ENCODE measurements around the gene MXD1.

Gene MXD1

GRCh38 chr2:69952336-69953115, 37.6 kb downstream of the MXD1 start:
- DNase-seq (ENCODE audit: low read depth, low spot score): no peak

- DNase-seq (ENCODE audit: low read depth, low spot score): no peak
Observed at GRCh38 chr2:69954084-69954483, 39.2 kb downstream of the MXD1 start.

GRCh38 chr2:69955029-69955428, 40.1 kb downstream of the MXD1 start:
- DNase-seq (ENCODE audit: low read depth, low spot score): no peak

GRCh38 chr2:69956475-69956979, 41.6 kb downstream of the MXD1 start:
- DNase-seq (ENCODE audit: low read depth, low spot score): no peak

- no peak for DNase-seq (ENCODE audit: low read depth, low spot score)
Observed at GRCh38 chr2:69957965-69958364, 43.1 kb downstream of the MXD1 start.

GRCh38 chr2:69958480-69958879, 43.6 kb downstream of the MXD1 start:
- no peak for DNase-seq (ENCODE audit: low read depth, low spot score)

- DNase-seq (ENCODE audit: low read depth, low spot score): no peak
Observed at GRCh38 chr2:69959425-69959824, 44.5 kb downstream of the MXD1 start.

GRCh38 chr2:69960821-69961220, 45.9 kb downstream of the MXD1 start:
- no peak for DNase-seq (ENCODE audit: low read depth, low spot score)

GRCh38 chr2:69961496-69961895, 46.6 kb downstream of the MXD1 start, which contains the start of gene ASPRV1:
Gene ASPRV1 (minus strand): TSS chr2:69961631. CDS start chr2:69961436, 195 bp downstream.
- no peak for DNase-seq (ENCODE audit: low read depth, low spot score)

- no peak for DNase-seq (ENCODE audit: low read depth, low spot score)
Observed at GRCh38 chr2:69962986-69963730, 48.2 kb downstream of the MXD1 start.

- DNase-seq (ENCODE audit: low read depth, low spot score): no peak
Observed at GRCh38 chr2:69964353-69964841, 49.5 kb downstream of the MXD1 start.

GRCh38 chr2:69965756-69966445, 51.0 kb downstream of the MXD1 start:
- no peak for DNase-seq (ENCODE audit: low read depth, low spot score)

GRCh38 chr2:69966496-69966895, 51.6 kb downstream of the MXD1 start:
- DNase-seq (ENCODE audit: low read depth, low spot score): no peak

GRCh38 chr2:69968609-69969008, 53.7 kb downstream of the MXD1 start:
- DNase-seq (ENCODE audit: low read depth, low spot score): no peak

GRCh38 chr2:69969126-69969983, 54.4 kb downstream of the MXD1 start:
- no peak for DNase-seq (ENCODE audit: low read depth, low spot score)

- DNase-seq (ENCODE audit: low read depth, low spot score): no peak
Observed at GRCh38 chr2:69969991-69970390, 55.1 kb downstream of the MXD1 start.

GRCh38 chr2:69972822-69973221, 57.9 kb downstream of the MXD1 start:
- no peak for DNase-seq (ENCODE audit: low read depth, low spot score)

- DNase-seq (ENCODE audit: low read depth, low spot score): no peak
Observed at GRCh38 chr2:69973335-69973735, 58.4 kb downstream of the MXD1 start.

GRCh38 chr2:69975136-69975852, 60.4 kb downstream of the MXD1 start:
- DNase-seq (ENCODE audit: low read depth, low spot score): no peak

- DNase-seq (ENCODE audit: low read depth, low spot score): no peak
Observed at GRCh38 chr2:69975853-69976462, 61.0 kb downstream of the MXD1 start.

Data from brain pericyte (primary cell).